HG03378 (cell line): ENCODE measurements around the gene C1QL4.

ENCODE experiments used
- ATAC-seq: cut with Tn5 transposase; IDR thresholded peaks from one replicate; pipeline ENCODE4 v1.9.1; 2021; ENCODE audit warnings: mild to moderate bottlenecking, moderate library complexity; ENCODE audit not compliant: unreplicated experiment

C1QL4 gene

GRCh38 chr12:49309386-49309785 lies 27.6 kb downstream of the C1QL4 start:
- ATAC-seq = no peak

- no peak for ATAC-seq
These were observed 31.1 kb downstream of the C1QL4 start for GRCh38 chr12:49305762-49306510.

- ATAC-seq = no peak
These were observed 32.8 kb downstream of the C1QL4 start for GRCh38 chr12:49304161-49304560.

GRCh38 chr12:49301760-49302159 lies 35.2 kb downstream of the C1QL4 start:
- no peak for ATAC-seq

- no peak for ATAC-seq
These were observed 38.8 kb downstream of the C1QL4 start for GRCh38 chr12:49298160-49298559.

- ATAC-seq = no peak
These were observed 39.3 kb downstream of the C1QL4 start for GRCh38 chr12:49297695-49298060.

- ATAC-seq = no peak
These were observed 39.9 kb downstream of the C1QL4 start for GRCh38 chr12:49296836-49297694.

- no peak for ATAC-seq
These were observed 40.8 kb downstream of the C1QL4 start for GRCh38 chr12:49296034-49296835.

GRCh38 chr12:49295082-49295936 lies 41.7 kb downstream of the C1QL4 start, which contains the start of gene PRPH:
PRPH (plus strand) TSS chr12:49295147; CDS start chr12:49295201, 54 bp downstream.
- ATAC-seq = no peak

- ATAC-seq = no peak
These were observed 42.2 kb downstream of the C1QL4 start for GRCh38 chr12:49294804-49295081.

GRCh38 chr12:49294086-49294803 lies 42.7 kb downstream of the C1QL4 start:
- ATAC-seq = no peak

- no peak for ATAC-seq
These were observed 43.7 kb downstream of the C1QL4 start for GRCh38 chr12:49293056-49293956.

GRCh38 chr12:49292729-49293055 lies 44.3 kb downstream of the C1QL4 start:
- no peak for ATAC-seq

- no peak for ATAC-seq
These were observed 47.9 kb downstream of the C1QL4 start for GRCh38 chr12:49288922-49289555.

GRCh38 chr12:49288412-49288853 lies 48.6 kb downstream of the C1QL4 start:
- no peak for ATAC-seq

- ATAC-seq = no peak
These were observed 49.1 kb downstream of the C1QL4 start for GRCh38 chr12:49287876-49288275.

GRCh38 chr12:49284672-49285071 lies 52.3 kb downstream of the C1QL4 start:
- ATAC-seq = no peak
